Ishikawa (cell line): ENCODE data around the gene FSHR.

ENCODE experiments used
- CEBPB ChIP-seq: IDR thresholded peaks from 2 replicates; pipeline ENCODE4 v1.6.1; 2012
- FOXM1 ChIP-seq: IDR thresholded peaks from 2 replicates; pipeline ENCODE4 v1.6.1; 2012; ENCODE audit warnings: low read depth, borderline replicate concordance
- RAD21 ChIP-seq: IDR thresholded peaks from 2 replicates; pipeline ENCODE4 v1.6.1; 2012; ENCODE audit warnings: low read depth
- REST ChIP-seq: IDR thresholded peaks from 2 replicates; pipeline ENCODE4 v1.6.1; 2012; ENCODE audit warnings: low read depth, mild to moderate bottlenecking
- TEAD4 ChIP-seq: IDR thresholded peaks from 2 replicates; pipeline ENCODE4 v1.6.1; 2012
- ZBTB7A ChIP-seq: IDR thresholded peaks from 2 replicates; pipeline ENCODE4 v1.6.1; 2012; ENCODE audit warnings: low read depth

DNA sequence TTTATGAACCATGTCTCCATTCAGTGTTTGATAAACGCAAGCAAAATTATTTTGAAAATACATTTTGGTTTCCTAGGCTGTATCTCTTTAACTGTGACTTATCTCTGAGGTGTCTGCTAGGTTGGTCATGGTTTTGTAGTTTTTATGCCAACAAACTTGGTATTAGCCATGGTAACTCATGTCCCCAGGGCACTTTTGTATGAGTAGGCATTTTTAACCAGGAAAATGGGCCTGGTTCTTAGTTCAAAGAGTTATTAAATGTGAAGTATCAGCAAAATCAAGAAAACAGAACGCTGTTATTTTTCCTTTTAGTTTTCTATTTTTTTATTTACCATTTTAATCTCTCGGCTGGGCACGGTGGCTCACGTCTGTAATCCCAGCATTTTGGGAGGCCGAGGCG is 219.5 kb downstream of the FSHR start:
- TF ChIP-seq TEAD4 (no peak), ZBTB7A (no peak), REST (no peak), CEBPB (no peak), RAD21 (no peak), FOXM1 (no peak)
